ENCODE results near the gene RFFL. TPM values are rescaled to one million over a fixed set of nuclear protein-coding genes. Genes with fewer than 3 reads are reported as not detected.

Gene RFFL
- total and polyA plus RNA-seq, 2 of the 4 experiments (the other 2 are of a cell fraction) = 11.6 to 19.2 TPM

DNA sequence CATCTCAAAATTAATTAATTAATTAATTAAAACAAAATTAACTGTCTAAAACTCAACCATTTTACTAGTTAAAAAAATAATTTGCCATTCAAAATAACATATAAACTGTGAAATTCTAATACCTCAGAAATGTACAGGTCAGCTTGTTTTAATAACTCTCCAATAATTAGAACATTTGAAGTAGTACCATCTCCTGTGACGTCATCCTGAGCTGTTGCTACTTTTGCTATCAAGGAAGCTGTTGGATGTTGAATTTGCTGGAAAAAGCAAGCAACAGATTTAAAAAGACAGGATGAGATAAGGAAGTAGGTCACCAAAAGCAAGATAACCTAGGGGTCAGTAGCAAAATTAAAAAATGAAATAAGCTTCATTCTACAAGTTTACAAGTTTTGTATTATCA is 105.1 kb downstream of the RFFL start:
- H2BK15ac ChIP-seq (ENCODE audit: low read depth, low read length) = no peak overlapping the region
- peaks cover 2% of the 10 kb centered on the region; the same call in 1 of the 2 replicates for H3K4me1 ChIP-seq (ENCODE audit: control insufficient read depth, insufficient read depth, low read length)
- no peak overlapping the region for H4K91ac ChIP-seq (ENCODE audit: insufficient read depth, low read depth, low read length)
- TF ChIP-seq SMC3 (IDR thresholded peaks at IDR 0.05; ENCODE audit: low read depth, low read length) = no peak
- TF ChIP-seq, protein P1, sequence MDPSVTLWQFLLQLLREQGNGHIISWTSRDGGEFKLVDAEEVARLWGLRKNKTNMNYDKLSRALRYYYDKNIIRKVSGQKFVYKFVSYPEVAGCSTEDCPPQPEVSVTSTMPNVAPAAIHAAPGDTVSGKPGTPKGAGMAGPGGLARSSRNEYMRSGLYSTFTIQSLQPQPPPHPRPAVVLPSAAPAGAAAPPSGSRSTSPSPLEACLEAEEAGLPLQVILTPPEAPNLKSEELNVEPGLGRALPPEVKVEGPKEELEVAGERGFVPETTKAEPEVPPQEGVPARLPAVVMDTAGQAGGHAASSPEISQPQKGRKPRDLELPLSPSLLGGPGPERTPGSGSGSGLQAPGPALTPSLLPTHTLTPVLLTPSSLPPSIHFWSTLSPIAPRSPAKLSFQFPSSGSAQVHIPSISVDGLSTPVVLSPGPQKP (IDR thresholded peaks at IDR 0.05; ENCODE audit: borderline replicate concordance, low read depth, low read length) = no peak
- no peak for TF ChIP-seq BHLHE40 (IDR thresholded peaks at IDR 0.05; ENCODE audit: low read depth, low read length)
- TF ChIP-seq MXI1 (IDR thresholded peaks at IDR 0.05; ENCODE audit: borderline replicate concordance, low read depth, low read length) = no peak
- TF ChIP-seq MAZ (IDR thresholded peaks at IDR 0.05; ENCODE audit: borderline replicate concordance, low read depth, low read length) = no peak
- TF ChIP-seq, protein P2, sequence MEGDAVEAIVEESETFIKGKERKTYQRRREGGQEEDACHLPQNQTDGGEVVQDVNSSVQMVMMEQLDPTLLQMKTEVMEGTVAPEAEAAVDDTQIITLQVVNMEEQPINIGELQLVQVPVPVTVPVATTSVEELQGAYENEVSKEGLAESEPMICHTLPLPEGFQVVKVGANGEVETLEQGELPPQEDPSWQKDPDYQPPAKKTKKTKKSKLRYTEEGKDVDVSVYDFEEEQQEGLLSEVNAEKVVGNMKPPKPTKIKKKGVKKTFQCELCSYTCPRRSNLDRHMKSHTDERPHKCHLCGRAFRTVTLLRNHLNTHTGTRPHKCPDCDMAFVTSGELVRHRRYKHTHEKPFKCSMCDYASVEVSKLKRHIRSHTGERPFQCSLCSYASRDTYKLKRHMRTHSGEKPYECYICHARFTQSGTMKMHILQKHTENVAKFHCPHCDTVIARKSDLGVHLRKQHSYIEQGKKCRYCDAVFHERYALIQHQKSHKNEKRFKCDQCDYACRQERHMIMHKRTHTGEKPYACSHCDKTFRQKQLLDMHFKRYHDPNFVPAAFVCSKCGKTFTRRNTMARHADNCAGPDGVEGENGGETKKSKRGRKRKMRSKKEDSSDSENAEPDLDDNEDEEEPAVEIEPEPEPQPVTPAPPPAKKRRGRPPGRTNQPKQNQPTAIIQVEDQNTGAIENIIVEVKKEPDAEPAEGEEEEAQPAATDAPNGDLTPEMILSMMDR (conservative IDR thresholded peaks at IDR 0.05; ENCODE audit: low read depth, low read length) = no peak
- TF ChIP-seq CHD1 (IDR thresholded peaks at IDR 0.05; ENCODE audit: low read depth, low read length) = no peak
- no peak for TF ChIP-seq POLR2A (IDR thresholded peaks at IDR 0.05; ENCODE audit: low read depth, low read length)
- TF ChIP-seq CEBPB (IDR thresholded peaks at IDR 0.05; ENCODE audit: low read depth, low read length) = no peak
- no peak for TF ChIP-seq RCOR1 (IDR thresholded peaks at IDR 0.05; ENCODE audit: insufficient replicate concordance, low read length)
- no peak for TF ChIP-seq RAD21 (IDR thresholded peaks at IDR 0.05; ENCODE audit: low read length)
- no peak for TF ChIP-seq MAFK (IDR thresholded peaks at IDR 0.05; ENCODE audit: low read depth, low read length)
- TF ChIP-seq NFE2L2 (IDR thresholded peaks at IDR 0.05; ENCODE audit: low read depth, low read length) = no peak
- TF ChIP-seq RFX5 (IDR thresholded peaks at IDR 0.05; ENCODE audit: low read depth, low read length) = no peak
- TF ChIP-seq, protein P3, sequence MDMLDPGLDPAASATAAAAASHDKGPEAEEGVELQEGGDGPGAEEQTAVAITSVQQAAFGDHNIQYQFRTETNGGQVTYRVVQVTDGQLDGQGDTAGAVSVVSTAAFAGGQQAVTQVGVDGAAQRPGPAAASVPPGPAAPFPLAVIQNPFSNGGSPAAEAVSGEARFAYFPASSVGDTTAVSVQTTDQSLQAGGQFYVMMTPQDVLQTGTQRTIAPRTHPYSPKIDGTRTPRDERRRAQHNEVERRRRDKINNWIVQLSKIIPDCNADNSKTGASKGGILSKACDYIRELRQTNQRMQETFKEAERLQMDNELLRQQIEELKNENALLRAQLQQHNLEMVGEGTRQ (IDR thresholded peaks at IDR 0.05; ENCODE audit: low read depth, low read length) = no peak
- no peak for TF ChIP-seq FOS (IDR thresholded peaks at IDR 0.05; ENCODE audit: low read depth, low read length)
- peaks cover 7 to 19% of the 10 kb centered on the region in 2 experiments for H3K79me1 ChIP-seq (ENCODE audit: low read depth in 1 of 2, low read length in 2 of 2)
- H2BK20ac ChIP-seq (ENCODE audit: low read depth, low read length) = no peak overlapping the region
- H3K14ac ChIP-seq (replicated peaks; ENCODE audit: low read depth, low read length) = no peak overlapping the region
- H2AFZ ChIP-seq (replicated peaks; ENCODE audit: low read length, poor library complexity) = no peak overlapping the region
- no peak overlapping the region for H2BK120ac ChIP-seq (ENCODE audit: low read depth, low read length)
- no peak overlapping the region for H3K4me3 ChIP-seq (ENCODE audit: insufficient read depth, low read depth, low read length)
- H3K4me2 ChIP-seq (ENCODE audit: low read depth, low read length) = no peak overlapping the region
- H4K8ac ChIP-seq (ENCODE audit: low read depth in 2 of 2, low read length in 2 of 2) = no peak overlapping the region
- CTCF ChIA-PET = interaction anchor here (0.6 kb wide), 1 partner anchor 161 kb away, joined by 3 read pairs; the partner anchor contains the start of gene RAD51D
- H3K9ac ChIP-seq (ENCODE audit: low read depth, low read length) = no peak overlapping the region
- H3K4ac ChIP-seq (ENCODE audit: low read depth, low read length) = no peak overlapping the region
- H4K20me1 ChIP-seq (ENCODE audit: insufficient read depth, low read length) = no peaks in the 10 kb centered on the region
- no peak overlapping the region for H3K23ac ChIP-seq (ENCODE audit: low read depth, low read length)
- no peak overlapping the region for H3K18ac ChIP-seq (ENCODE audit: low read depth, low read length)
- DNase-seq (no peak), ATAC-seq (ENCODE audit: low read depth) (no peak)
- H2BK5ac ChIP-seq (ENCODE audit: low read depth, low read length, poor library complexity, severe bottlenecking) = no peak overlapping the region
- intact Hi-C loops (cut with micrococcal nuclease) = no loop called here
- dilution Hi-C loops (cut with HindIII; ENCODE audit: low sequenced_read_pairs, unreplicated experiment) = no loop called here
- POLR2A ChIA-PET (ENCODE audit: unreplicated experiment) = no interaction called here
- H3K56ac ChIP-seq (ENCODE audit: extremely low read depth, insufficient read depth, low read length) = no peak overlapping the region
- H3K27ac ChIP-seq (ENCODE audit: insufficient read depth, low read length) = no peak overlapping the region
- WGBS, 2 experiments (ENCODE audit: extremely low coverage in 2 of 2, insufficient read length in 1 of 2) = no CpG with 5 or more reads among the region's 1 CpG
- no peak overlapping the region for H4K5ac ChIP-seq (ENCODE audit: low read depth, low read length)
- no peaks in the 10 kb centered on the region for H3K36me3 ChIP-seq (ENCODE audit: control insufficient read depth, insufficient read depth, low read length)
- no TSS peak for BruUV-seq (replicated peaks)
- no peaks in the 10 kb centered on the region for H3K27me3 ChIP-seq (ENCODE audit: control insufficient read depth, insufficient read depth, low read length)
- H2AK5ac ChIP-seq (ENCODE audit: low read depth, low read length) = no peak overlapping the region
- no peak overlapping the region for H2AK9ac ChIP-seq (replicated peaks; ENCODE audit: low read depth, low read length, poor library complexity)
- in situ Hi-C loops (cut with MboI; ENCODE audit: low sequenced_read_pairs) = no loop called here
- H3K9me3 ChIP-seq (ENCODE audit: control insufficient read depth, insufficient read depth, low read length) = no peaks in the 10 kb centered on the region
- H3K9me1 ChIP-seq (ENCODE audit: insufficient read depth, low read length) = no peaks in the 10 kb centered on the region
